ENCODE data around the gene CNBP. TPM values are rescaled to one million over a fixed set of nuclear protein-coding genes. Genes with fewer than 3 reads are reported as not detected.

CNBP gene
- total and polyA plus RNA-seq, 9 of the 15 experiments (the other 6 are each of a cell fraction or from before 2014, with no cell fraction given), result 284 to 717 (median 412) TPM

GRCh38 chr3:129160891-129161859 is 22.5 kb downstream of the CNBP start, which contains the start of gene ISY1 (continued):
- TF ChIP-seq, protein P1, sequence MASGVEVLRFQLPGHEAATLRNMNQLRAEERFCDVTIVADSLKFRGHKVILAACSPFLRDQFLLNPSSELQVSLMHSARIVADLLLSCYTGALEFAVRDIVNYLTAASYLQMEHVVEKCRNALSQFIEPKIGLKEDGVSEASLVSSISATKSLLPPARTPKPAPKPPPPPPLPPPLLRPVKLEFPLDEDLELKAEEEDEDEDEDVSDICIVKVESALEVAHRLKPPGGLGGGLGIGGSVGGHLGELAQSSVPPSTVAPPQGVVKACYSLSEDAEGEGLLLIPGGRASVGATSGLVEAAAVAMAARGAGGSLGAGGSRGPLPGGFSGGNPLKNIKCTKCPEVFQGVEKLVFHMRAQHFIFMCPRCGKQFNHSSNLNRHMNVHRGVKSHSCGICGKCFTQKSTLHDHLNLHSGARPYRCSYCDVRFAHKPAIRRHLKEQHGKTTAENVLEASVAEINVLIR (CRISPR knock-in tag; IDR thresholded peaks at IDR 0.05), result peak; percentile 89
- TF ChIP-seq PTRF (tag; IDR thresholded peaks at IDR 0.05), result no peak
- TF ChIP-seq ZC3H8 (IDR thresholded peaks at IDR 0.05), result 0 out of 2 replicates have a peak, but pooled peaks have one; percentile 67
- TF ChIP-seq SIN3B (IDR thresholded peaks at IDR 0.05; ENCODE audit: low read depth), result peak; percentile 99
- TF ChIP-seq ZNF217 (CRISPR knock-in tag; IDR thresholded peaks at IDR 0.05), result no peak
- no peak for TF ChIP-seq SMARCC2 (IDR thresholded peaks at IDR 0.05; ENCODE audit: low read depth)
- TF ChIP-seq SAP30 (IDR thresholded peaks at IDR 0.05; ENCODE audit: borderline replicate concordance, insufficient read depth, low read depth, low read length, poor library complexity, severe bottlenecking), result peak; percentile 32
- TF ChIP-seq E2F3 (CRISPR knock-in tag; IDR thresholded peaks at IDR 0.05), result no peak
- TF ChIP-seq ZNF41 (CRISPR knock-in tag; conservative IDR thresholded peaks at IDR 0.05), result no peak
- TF ChIP-seq, protein P2, sequence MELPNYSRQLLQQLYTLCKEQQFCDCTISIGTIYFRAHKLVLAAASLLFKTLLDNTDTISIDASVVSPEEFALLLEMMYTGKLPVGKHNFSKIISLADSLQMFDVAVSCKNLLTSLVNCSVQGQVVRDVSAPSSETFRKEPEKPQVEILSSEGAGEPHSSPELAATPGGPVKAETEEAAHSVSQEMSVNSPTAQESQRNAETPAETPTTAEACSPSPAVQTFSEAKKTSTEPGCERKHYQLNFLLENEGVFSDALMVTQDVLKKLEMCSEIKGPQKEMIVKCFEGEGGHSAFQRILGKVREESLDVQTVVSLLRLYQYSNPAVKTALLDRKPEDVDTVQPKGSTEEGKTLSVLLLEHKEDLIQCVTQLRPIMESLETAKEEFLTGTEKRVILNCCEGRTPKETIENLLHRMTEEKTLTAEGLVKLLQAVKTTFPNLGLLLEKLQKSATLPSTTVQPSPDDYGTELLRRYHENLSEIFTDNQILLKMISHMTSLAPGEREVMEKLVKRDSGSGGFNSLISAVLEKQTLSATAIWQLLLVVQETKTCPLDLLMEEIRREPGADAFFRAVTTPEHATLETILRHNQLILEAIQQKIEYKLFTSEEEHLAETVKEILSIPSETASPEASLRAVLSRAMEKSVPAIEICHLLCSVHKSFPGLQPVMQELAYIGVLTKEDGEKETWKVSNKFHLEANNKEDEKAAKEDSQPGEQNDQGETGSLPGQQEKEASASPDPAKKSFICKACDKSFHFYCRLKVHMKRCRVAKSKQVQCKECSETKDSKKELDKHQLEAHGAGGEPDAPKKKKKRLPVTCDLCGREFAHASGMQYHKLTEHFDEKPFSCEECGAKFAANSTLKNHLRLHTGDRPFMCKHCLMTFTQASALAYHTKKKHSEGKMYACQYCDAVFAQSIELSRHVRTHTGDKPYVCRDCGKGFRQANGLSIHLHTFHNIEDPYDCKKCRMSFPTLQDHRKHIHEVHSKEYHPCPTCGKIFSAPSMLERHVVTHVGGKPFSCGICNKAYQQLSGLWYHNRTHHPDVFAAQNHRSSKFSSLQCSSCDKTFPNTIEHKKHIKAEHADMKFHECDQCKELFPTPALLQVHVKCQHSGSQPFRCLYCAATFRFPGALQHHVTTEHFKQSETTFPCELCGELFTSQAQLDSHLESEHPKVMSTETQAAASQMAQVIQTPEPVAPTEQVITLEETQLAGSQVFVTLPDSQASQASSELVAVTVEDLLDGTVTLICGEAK (IDR thresholded peaks at IDR 0.05), result peak; percentile 100
- TF ChIP-seq, protein P2 (CRISPR knock-in tag; IDR thresholded peaks at IDR 0.05), result no peak
- peak in 1 of 2 experiments; percentile 94; a peak in 2 of 4 replicates for TF ChIP-seq KDM4B (IDR thresholded peaks at IDR 0.05; ENCODE audit: borderline replicate concordance in 2 of 2, low read depth in 1 of 2)
- TF ChIP-seq SUPT5H (IDR thresholded peaks at IDR 0.05), result peak; percentile 84
- TF ChIP-seq TOE1 (IDR thresholded peaks at IDR 0.05; ENCODE audit: borderline replicate concordance), result peak; percentile 79; the same call in 1 of the 2 replicates
- TF ChIP-seq TOE1 (CRISPR knock-in tag; IDR thresholded peaks at IDR 0.05; ENCODE audit: borderline replicate concordance, low read depth), result no peak

Data from K562 (cell line).